Panc1 (cell line): ENCODE results near the gene AHDC1. TPM values are rescaled to one million over a fixed set of nuclear protein-coding genes. Genes with fewer than 3 reads are reported as not detected.

Source experiments
- ATAC-seq: fragments of 200-7000 bp; cut with Tn5 transposase; 2 replicates; pipeline ENCODE4 v1.9.1; 2020; ENCODE audit warnings: mild to moderate bottlenecking, moderate library complexity
- BruUV-seq: library from RNA; stranded (reverse); fragments of 400-500 nt; replicated peaks from 2 replicates; lab custom pipeline; 2021; lab: Mats Ljungman, UMichigan
- CTCF ChIA-PET: fragments of 300-600 bp; sonication (Branson Sonifier 250); formaldehyde crosslinking; loops from one replicate; lab custom pipeline; 2022; ENCODE audit warnings: antibody characterized with exemption; lab: Charles Lee
- POLR2A ChIA-PET: fragments of 300-600 bp; sonication (Branson Sonifier 250); formaldehyde crosslinking; loops from one replicate; lab custom pipeline; 2022; ENCODE audit warnings: antibody characterized with exemption; lab: Charles Lee
- DNase-seq: peaks from one replicate; pipeline ENCODE4 v3.0.0-alpha.2; 2010; ENCODE audit warnings: low read depth, low spot score
- H3K27ac ChIP-seq: 2 replicates; pipeline ENCODE4 v1.5.1; 2011; ENCODE audit warnings: mild to moderate bottlenecking, low read length, inconsistent platforms
- H3K27me3 ChIP-seq: fragments of 200-500 bp; sonication (Bioruptor generic); 2 replicates; pipeline ENCODE4 v1.6.0; 2014; ENCODE audit warnings: low read length, inconsistent platforms; ENCODE audit not compliant: control insufficient read depth, insufficient read depth
- H3K36me3 ChIP-seq: fragments of 200-500 bp; sonication (Bioruptor generic); 2 replicates; pipeline ENCODE4 v1.5.1; 2014; ENCODE audit warnings: inconsistent platforms, mild to moderate bottlenecking, low read length, moderate library complexity; ENCODE audit not compliant: control insufficient read depth, insufficient read depth
- H3K4me1 ChIP-seq: 2 replicates; pipeline ENCODE4 v1.5.1; 2011; ENCODE audit warnings: inconsistent platforms, mild to moderate bottlenecking, low read length, moderate library complexity; ENCODE audit not compliant: control insufficient read depth, insufficient read depth
- H3K4me3 ChIP-seq, 2 experiments: 2 replicates each; pipeline ENCODE4 v1.5.1; 2011 to 2012; ENCODE audit warnings: low read depth in 2 of 2, low read length in 2 of 2, mild to moderate bottlenecking in 2 of 2, inconsistent platforms in 1 of 2, moderate library complexity in 1 of 2
- H3K9me3 ChIP-seq: fragments of 200-500 bp; sonication (Bioruptor generic); 2 replicates; pipeline ENCODE4 v1.5.1; 2014; ENCODE audit warnings: low read depth, mild to moderate bottlenecking, inconsistent platforms, low read length, moderate library complexity; ENCODE audit not compliant: control insufficient read depth, insufficient read depth
- POLR2AphosphoS5 ChIP-seq: IDR thresholded peaks from 2 replicates; pipeline ENCODE4 v1.6.1; 2012; ENCODE audit warnings: mild to moderate bottlenecking, low read depth, low read length, moderate library complexity
- REST ChIP-seq, 2 experiments: IDR thresholded peaks; 2 replicates each; pipeline ENCODE4 v1.6.1; 2011 to 2012; ENCODE audit warnings: low read depth in 2 of 2, control low read depth in 1 of 2, low read length in 1 of 2, mild to moderate bottlenecking in 1 of 2, moderate library complexity in 1 of 2; ENCODE audit not compliant: insufficient read depth in 1 of 2
- SIN3A ChIP-seq: IDR thresholded peaks from 2 replicates; pipeline ENCODE4 v1.6.1; 2012; ENCODE audit warnings: low read depth, mild to moderate bottlenecking, low read length, moderate library complexity, borderline replicate concordance; ENCODE audit not compliant: insufficient read depth
- TCF7L2 ChIP-seq: IDR thresholded peaks from 2 replicates; pipeline ENCODE4 v1.6.1; 2011; ENCODE audit warnings: mild to moderate bottlenecking, low read depth, low read length, inconsistent platforms
- in situ Hi-C: cut with HindIII; loops from 2 replicates; pipeline ENCODE4 v1.10.0; 2016; ENCODE audit warnings: low sequenced_read_pairs, low pct_unique_long_range_greater_than_20kb
- intact Hi-C: fragments of 100-400 bp; cut with micrococcal nuclease; formaldehyde crosslinking; loops from one replicate; pipeline ENCODE4 v1.10.0; 2022; ENCODE audit not compliant: unreplicated experiment
- total RNA-seq: library from RNA; stranded (reverse); gene quantifications from one replicate; pipeline ENCODE4 v1.2.1, GENCODE V29; 2021; ENCODE audit not compliant: unreplicated experiment
- TF ChIP-seq, protein P1 (sequence below): fragments of 450-650 bp; IDR thresholded peaks from 2 replicates; pipeline ENCODE4 v1.5.1; 2017; ENCODE audit warnings: mild to moderate bottlenecking

The AHDC1 gene
- total RNA-seq, 1 experiment from 2014 or later, result 47.1 TPM

- Histone ChIP-seq H3K9me3 (no peaks in the 10 kb centered on the region), H3K27me3 (no peaks in the 10 kb centered on the region), H3K27ac (peak overlapping the region; percentile 78), H3K4me3 (no peak overlapping the region), H3K36me3 (no peaks in the 10 kb centered on the region; the same call in 1 of the 2 replicates), H3K4me1 (peaks cover 46% of the 10 kb centered on the region)
- ChIA-PET POLR2A (no interaction called here), CTCF (interaction anchor here (0.5 to 2.8 kb wide), 10 partner anchors 8 to 100 kb away, joined by 3 to 46 read pairs (median 6); partner anchors contain the start of gene AHDC1)
- in situ Hi-C loops (no loop called here), intact Hi-C loops (loop anchor here (5.0 kb wide), 1 partner anchor 51 kb away; no protein-coding TSS in a partner anchor)
- DNase-seq, result no peak
- TF ChIP-seq REST (IDR thresholded peaks at IDR 0.05; ENCODE audit: insufficient read depth in 1 of 2, low read depth in 2 of 2, low read length in 1 of 2) (no peak), SIN3A (no peak), POLR2AphosphoS5 (no peak), TCF7L2 (no peak)
- TF ChIP-seq, protein P1, sequence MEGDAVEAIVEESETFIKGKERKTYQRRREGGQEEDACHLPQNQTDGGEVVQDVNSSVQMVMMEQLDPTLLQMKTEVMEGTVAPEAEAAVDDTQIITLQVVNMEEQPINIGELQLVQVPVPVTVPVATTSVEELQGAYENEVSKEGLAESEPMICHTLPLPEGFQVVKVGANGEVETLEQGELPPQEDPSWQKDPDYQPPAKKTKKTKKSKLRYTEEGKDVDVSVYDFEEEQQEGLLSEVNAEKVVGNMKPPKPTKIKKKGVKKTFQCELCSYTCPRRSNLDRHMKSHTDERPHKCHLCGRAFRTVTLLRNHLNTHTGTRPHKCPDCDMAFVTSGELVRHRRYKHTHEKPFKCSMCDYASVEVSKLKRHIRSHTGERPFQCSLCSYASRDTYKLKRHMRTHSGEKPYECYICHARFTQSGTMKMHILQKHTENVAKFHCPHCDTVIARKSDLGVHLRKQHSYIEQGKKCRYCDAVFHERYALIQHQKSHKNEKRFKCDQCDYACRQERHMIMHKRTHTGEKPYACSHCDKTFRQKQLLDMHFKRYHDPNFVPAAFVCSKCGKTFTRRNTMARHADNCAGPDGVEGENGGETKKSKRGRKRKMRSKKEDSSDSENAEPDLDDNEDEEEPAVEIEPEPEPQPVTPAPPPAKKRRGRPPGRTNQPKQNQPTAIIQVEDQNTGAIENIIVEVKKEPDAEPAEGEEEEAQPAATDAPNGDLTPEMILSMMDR, result no peak
- TSS peak; percentile 66 for BruUV-seq
- ATAC-seq, result no peak
These were observed 47.5 kb downstream of the AHDC1 start for GRCh38 chr1:27556435-27556780.

DNA sequence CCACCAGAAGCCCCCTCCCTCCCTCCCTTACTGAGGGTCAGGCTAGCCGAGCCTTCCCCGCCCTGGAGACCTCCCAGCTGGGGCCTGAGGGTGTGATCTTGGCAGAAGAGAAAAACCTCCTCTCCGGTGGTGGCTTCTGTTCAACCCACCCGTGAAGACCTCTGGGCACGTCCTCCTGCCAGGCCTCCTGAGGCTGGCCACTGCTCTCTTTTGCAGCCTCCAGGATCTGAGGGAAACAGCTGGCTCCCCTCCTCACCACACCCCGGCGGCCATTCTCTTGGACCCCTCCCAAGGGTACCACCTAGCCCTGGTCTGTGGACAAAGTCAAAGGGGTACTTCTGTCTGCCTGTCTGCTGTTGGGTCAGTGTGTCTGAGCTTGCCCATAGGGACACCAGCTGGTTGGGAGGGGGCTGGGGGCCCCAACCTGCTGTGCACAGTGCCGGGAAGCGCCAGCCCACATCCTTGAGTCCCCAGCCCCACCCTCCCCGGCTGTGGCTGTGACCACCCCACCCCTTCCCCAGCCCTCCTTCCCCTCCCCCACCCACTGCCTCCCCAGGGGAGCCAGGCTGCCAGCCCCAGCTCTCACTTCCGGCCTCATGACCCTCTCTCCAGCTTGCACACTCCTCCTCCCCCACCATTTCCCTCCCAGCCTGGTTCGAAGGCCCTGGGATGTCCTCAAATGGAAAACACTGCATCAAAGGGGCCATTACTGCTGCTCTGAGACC lies 48.1 kb downstream of the AHDC1 start:
- intact Hi-C loops (loop anchor here (5.0 kb wide), 1 partner anchor 51 kb away; no protein-coding TSS in a partner anchor), in situ Hi-C loops (no loop called here)
- ChIA-PET POLR2A (no interaction called here), CTCF (interaction anchor here (0.5 to 2.8 kb wide), 10 partner anchors 7 to 99 kb away, joined by 3 to 46 read pairs (median 6); partner anchors contain the start of gene AHDC1)
- TF ChIP-seq SIN3A (no peak), POLR2AphosphoS5 (no peak), TCF7L2 (no peak), REST (IDR thresholded peaks at IDR 0.05; ENCODE audit: insufficient read depth in 1 of 2, low read depth in 2 of 2, low read length in 1 of 2) (no peak)
- TF ChIP-seq, protein P1, result no peak
- H3K27me3 ChIP-seq, result no peaks in the 10 kb centered on the region
- H3K4me3 ChIP-seq, result no peak overlapping the region
- H3K27ac ChIP-seq, result peak overlapping the region; percentile 78
- DNase-seq, result no peak
- no peaks in the 10 kb centered on the region; the same call in 1 of the 2 replicates for H3K36me3 ChIP-seq
- ATAC-seq, result no peak
- H3K4me1 ChIP-seq, result peaks cover 40% of the 10 kb centered on the region
- BruUV-seq, result no TSS peak
- H3K9me3 ChIP-seq, result no peaks in the 10 kb centered on the region
